Fibroblast of lung (primary cell): ENCODE measurements around the gene NFAT5.

Experiments used
- EZH2 ChIP-seq: IDR thresholded peaks from 2 replicates; pipeline ENCODE4 v1.5.1; 2012; ENCODE audit warnings: low read length, control low read depth, mild to moderate bottlenecking; ENCODE audit errors: missing control alignments
- TF ChIP-seq, protein P1 (sequence below), 2 donors: IDR thresholded peaks in 1 of 2; conservative IDR thresholded peaks in 1 of 2; 1 replicate in 1 of 2; 2 replicates in 1 of 2; pipeline ENCODE4 v1.5.1; 2011 to 2012; ENCODE audit warnings: low read length in 2 of 2, control low read depth in 1 of 2, inconsistent platforms in 1 of 2, low read depth in 1 of 2, mild to moderate bottlenecking in 1 of 2

DNA sequence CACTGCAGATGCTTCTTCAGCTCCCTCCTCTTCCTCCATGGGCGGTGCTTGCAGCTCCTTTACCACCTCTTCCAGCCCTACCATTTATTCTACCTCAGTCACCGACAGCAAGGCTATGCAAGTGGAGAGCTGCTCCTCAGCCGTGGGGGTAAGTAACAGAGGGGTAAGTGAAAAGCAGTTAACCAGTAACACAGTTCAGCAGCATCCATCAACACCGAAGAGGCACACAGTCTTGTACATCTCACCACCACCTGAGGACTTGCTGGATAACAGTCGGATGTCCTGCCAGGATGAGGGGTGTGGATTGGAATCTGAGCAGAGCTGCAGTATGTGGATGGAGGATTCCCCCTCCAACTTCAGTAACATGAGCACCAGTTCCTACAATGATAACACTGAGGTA, 81.3 kb downstream of the NFAT5 start:
- TF ChIP-seq, protein P1, sequence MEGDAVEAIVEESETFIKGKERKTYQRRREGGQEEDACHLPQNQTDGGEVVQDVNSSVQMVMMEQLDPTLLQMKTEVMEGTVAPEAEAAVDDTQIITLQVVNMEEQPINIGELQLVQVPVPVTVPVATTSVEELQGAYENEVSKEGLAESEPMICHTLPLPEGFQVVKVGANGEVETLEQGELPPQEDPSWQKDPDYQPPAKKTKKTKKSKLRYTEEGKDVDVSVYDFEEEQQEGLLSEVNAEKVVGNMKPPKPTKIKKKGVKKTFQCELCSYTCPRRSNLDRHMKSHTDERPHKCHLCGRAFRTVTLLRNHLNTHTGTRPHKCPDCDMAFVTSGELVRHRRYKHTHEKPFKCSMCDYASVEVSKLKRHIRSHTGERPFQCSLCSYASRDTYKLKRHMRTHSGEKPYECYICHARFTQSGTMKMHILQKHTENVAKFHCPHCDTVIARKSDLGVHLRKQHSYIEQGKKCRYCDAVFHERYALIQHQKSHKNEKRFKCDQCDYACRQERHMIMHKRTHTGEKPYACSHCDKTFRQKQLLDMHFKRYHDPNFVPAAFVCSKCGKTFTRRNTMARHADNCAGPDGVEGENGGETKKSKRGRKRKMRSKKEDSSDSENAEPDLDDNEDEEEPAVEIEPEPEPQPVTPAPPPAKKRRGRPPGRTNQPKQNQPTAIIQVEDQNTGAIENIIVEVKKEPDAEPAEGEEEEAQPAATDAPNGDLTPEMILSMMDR (conservative IDR thresholded peaks at IDR 0.05 in 1 of 2, IDR thresholded peaks at IDR 0.05 in 1 of 2; ENCODE audit: low read depth in 1 of 2, low read length in 2 of 2) = no peak
- TF ChIP-seq EZH2 = no peak
